ENCODE data around the gene CIC.
A peak's percentile ranks its signal among the peaks of the same experiment; 100 is the strongest.

CIC gene

GRCh38 chr19:42268704-42269477 lies at the start of gene CIC:
Gene CIC (plus strand): TSS chr19:42269252. CDS start chr19:42271784, 2,532 bp downstream.
- TF ChIP-seq CTCF (IDR thresholded peaks at IDR 0.05; ENCODE audit: control insufficient read depth, insufficient read depth, low read depth, low read length, missing control alignments), result no peak
- peak; percentile 100 for DNase-seq (ENCODE audit: low read depth)
- H3K4me3 ChIP-seq (ENCODE audit: control insufficient read depth, low read depth, low read length), result peak within 1 kb of the TSS; percentile 92

- DNase-seq (ENCODE audit: low read depth), result peak; percentile 87
- no peak for TF ChIP-seq CTCF (IDR thresholded peaks at IDR 0.05; ENCODE audit: control insufficient read depth, insufficient read depth, low read depth, low read length, missing control alignments)
- H3K4me3 ChIP-seq (ENCODE audit: control insufficient read depth, low read depth, low read length), result peak within 1 kb of the TSS; percentile 88
Measured at GRCh38 chr19:42219812-42220750, 49.0 kb upstream of the CIC start, which contains the start of gene ZNF526. Gene ZNF526 (plus strand): TSS chr19:42220312. CDS start chr19:42224404, 4,092 bp downstream.

- TF ChIP-seq CTCF (IDR thresholded peaks at IDR 0.05; ENCODE audit: control insufficient read depth, insufficient read depth, low read depth, low read length, missing control alignments), result no peak
- DNase-seq (ENCODE audit: low read depth), result no peak
- H3K4me3 ChIP-seq (ENCODE audit: control insufficient read depth, low read depth, low read length), result peak overlapping the region; percentile 88
Measured at GRCh38 chr19:42220751-42221097, 48.3 kb upstream of the CIC start.

- H3K4me3 ChIP-seq (ENCODE audit: control insufficient read depth, low read depth, low read length), result no peak overlapping the region
- DNase-seq (ENCODE audit: low read depth), result no peak
- TF ChIP-seq CTCF (IDR thresholded peaks at IDR 0.05; ENCODE audit: control insufficient read depth, insufficient read depth, low read depth, low read length, missing control alignments), result no peak
Measured at GRCh38 chr19:42224940-42225717, 43.9 kb upstream of the CIC start.

- TF ChIP-seq CTCF (IDR thresholded peaks at IDR 0.05; ENCODE audit: control insufficient read depth, insufficient read depth, low read depth, low read length, missing control alignments), result no peak
- no peak overlapping the region for H3K4me3 ChIP-seq (ENCODE audit: control insufficient read depth, low read depth, low read length)
- DNase-seq (ENCODE audit: low read depth), result no peak
Measured at GRCh38 chr19:42225718-42226292, 43.2 kb upstream of the CIC start.

- no peak overlapping the region for H3K4me3 ChIP-seq (ENCODE audit: control insufficient read depth, low read depth, low read length)
- TF ChIP-seq CTCF (IDR thresholded peaks at IDR 0.05; ENCODE audit: control insufficient read depth, insufficient read depth, low read depth, low read length, missing control alignments), result no peak
- no peak for DNase-seq (ENCODE audit: low read depth)
Measured at GRCh38 chr19:42226886-42227285, 42.2 kb upstream of the CIC start.
